Pons (tissue), 1 donor: ENCODE results near the gene NCR3LG1.
"Not testable (repeated sequence)": the region's sequence is repeated elsewhere in the genome, so short reads cannot be mapped to it uniquely, and the experiment has no call there.

Source experiments
- DNase-seq: peaks from one replicate; pipeline ENCODE4 v3.0.0-alpha.2; 2016; ENCODE audit warnings: low spot score

NCR3LG1 gene

GRCh38 chr11:17412488-17413180 is 61.0 kb downstream of the NCR3LG1 start:
- DNase-seq: peak; percentile 36

GRCh38 chr11:17413414-17414316 is 62.1 kb downstream of the NCR3LG1 start:
- DNase-seq: no peak

- no peak for DNase-seq
Observed at GRCh38 chr11:17414317-17414737, 62.7 kb downstream of the NCR3LG1 start.

- DNase-seq: no peak
Observed at GRCh38 chr11:17414992-17415391, 63.4 kb downstream of the NCR3LG1 start.

- no peak for DNase-seq
Observed at GRCh38 chr11:17415523-17416104, 64.0 kb downstream of the NCR3LG1 start.

GRCh38 chr11:17416492-17416891 is 64.9 kb downstream of the NCR3LG1 start:
- DNase-seq: no peak

- DNase-seq: no peak
Observed at GRCh38 chr11:17418444-17419081, 67.0 kb downstream of the NCR3LG1 start.

- DNase-seq: no peak
Observed at GRCh38 chr11:17421781-17422180, 70.2 kb downstream of the NCR3LG1 start.

GRCh38 chr11:17423533-17424310 is 72.1 kb downstream of the NCR3LG1 start:
- no peak for DNase-seq

GRCh38 chr11:17426233-17426632 is 74.6 kb downstream of the NCR3LG1 start:
- not testable (repeated sequence) for DNase-seq
